Prostate gland (tissue), 2 donors: Measurements from ENCODE around the gene PCP2.

Source experiments
- POLR2A ChIP-seq: fragments of 450-650 bp; IDR thresholded peaks from one replicate; pipeline ENCODE4 v1.6.1; 2016; ENCODE audit warnings: antibody characterized with exemption, mild to moderate bottlenecking
- TF ChIP-seq, protein P1 (sequence below), 4 experiments: fragments of 200-600 bp in 2 of 4; fragments of 450-650 bp in 2 of 4; sonication (generic) in 2 of 4; IDR thresholded peaks; 1 replicate in 3 of 4; 2 replicates in 1 of 4; pipeline ENCODE4 v1.5.1; 2016 to 2019; ENCODE audit warnings: antibody characterized with exemption in 4 of 4, mild to moderate bottlenecking in 2 of 4, moderate library complexity in 2 of 4

DNA sequence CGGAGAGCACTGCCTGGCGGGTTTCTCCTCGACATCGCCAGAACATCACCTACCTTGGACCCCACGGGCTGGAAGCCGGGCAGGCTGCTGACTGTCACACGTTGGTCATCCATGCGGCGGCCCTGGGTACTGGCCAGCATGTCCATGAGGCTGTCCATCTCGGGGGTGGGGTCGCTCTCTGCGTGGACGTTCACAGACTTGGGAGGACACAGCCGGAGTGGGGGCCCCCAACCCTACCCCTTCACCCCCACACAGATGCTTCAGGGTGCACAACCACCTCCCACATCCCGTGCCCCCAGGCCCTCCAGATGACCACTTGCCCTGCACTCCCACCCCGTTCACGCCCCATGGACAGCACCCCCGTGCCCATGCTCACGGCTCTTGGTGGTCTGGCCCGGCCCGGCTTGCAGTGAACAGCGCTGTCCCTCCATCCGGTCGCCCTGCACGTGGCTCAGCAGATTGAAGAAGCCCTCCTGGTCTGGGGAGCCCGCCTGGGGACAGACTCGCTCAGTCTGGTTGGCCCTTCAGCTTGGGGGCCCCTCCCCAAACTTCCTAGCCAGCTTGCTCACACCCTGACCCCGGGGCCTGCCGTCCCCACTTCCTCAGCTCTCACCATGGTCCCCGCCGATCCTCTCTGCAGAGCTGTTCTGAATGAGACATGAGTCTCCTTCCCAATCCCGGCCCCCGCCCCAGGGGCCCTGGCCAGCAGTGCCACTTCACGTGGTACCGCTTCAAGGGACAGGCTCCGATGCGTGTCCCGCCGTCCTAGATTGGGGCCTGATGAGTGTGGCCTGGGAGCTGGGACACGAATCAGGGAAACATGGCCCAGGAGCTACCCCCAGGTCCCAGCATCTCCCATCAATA is 947 bp downstream of the PCP2 start:
- TF ChIP-seq, protein P1, sequence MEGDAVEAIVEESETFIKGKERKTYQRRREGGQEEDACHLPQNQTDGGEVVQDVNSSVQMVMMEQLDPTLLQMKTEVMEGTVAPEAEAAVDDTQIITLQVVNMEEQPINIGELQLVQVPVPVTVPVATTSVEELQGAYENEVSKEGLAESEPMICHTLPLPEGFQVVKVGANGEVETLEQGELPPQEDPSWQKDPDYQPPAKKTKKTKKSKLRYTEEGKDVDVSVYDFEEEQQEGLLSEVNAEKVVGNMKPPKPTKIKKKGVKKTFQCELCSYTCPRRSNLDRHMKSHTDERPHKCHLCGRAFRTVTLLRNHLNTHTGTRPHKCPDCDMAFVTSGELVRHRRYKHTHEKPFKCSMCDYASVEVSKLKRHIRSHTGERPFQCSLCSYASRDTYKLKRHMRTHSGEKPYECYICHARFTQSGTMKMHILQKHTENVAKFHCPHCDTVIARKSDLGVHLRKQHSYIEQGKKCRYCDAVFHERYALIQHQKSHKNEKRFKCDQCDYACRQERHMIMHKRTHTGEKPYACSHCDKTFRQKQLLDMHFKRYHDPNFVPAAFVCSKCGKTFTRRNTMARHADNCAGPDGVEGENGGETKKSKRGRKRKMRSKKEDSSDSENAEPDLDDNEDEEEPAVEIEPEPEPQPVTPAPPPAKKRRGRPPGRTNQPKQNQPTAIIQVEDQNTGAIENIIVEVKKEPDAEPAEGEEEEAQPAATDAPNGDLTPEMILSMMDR (IDR thresholded peaks at IDR 0.05) = no peak
- TF ChIP-seq POLR2A = no peak
